Measurements from ENCODE around the gene MCM3AP.

MCM3AP gene

DNA sequence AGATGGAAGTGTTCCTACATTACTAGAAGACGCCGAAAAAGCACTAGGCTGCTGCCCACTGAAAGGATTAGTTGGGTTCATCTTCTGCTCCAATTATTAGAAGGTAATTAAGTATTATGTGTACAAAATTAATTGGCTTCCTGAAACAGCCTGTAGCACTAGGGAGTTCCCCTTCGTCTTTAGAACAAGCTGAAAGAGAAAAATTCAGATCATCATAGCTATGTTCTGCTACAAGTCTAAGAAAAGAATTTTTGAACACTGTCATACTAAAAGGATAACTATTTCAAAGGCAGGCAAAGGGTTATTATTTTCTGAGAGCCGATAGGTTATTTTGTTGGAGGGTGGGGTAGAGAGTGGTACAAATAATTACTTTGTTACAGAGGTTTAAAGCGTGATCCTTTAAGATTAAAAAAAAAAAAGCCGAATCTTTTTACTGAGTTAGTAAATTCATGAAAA is at the start of gene MCM3AP:
MCM3AP (minus strand) TSS at position 406 of the 456 bp plus-strand sequence; CDS start at position 81, 325 bp downstream.
- DNase-seq, result no peak

DNA sequence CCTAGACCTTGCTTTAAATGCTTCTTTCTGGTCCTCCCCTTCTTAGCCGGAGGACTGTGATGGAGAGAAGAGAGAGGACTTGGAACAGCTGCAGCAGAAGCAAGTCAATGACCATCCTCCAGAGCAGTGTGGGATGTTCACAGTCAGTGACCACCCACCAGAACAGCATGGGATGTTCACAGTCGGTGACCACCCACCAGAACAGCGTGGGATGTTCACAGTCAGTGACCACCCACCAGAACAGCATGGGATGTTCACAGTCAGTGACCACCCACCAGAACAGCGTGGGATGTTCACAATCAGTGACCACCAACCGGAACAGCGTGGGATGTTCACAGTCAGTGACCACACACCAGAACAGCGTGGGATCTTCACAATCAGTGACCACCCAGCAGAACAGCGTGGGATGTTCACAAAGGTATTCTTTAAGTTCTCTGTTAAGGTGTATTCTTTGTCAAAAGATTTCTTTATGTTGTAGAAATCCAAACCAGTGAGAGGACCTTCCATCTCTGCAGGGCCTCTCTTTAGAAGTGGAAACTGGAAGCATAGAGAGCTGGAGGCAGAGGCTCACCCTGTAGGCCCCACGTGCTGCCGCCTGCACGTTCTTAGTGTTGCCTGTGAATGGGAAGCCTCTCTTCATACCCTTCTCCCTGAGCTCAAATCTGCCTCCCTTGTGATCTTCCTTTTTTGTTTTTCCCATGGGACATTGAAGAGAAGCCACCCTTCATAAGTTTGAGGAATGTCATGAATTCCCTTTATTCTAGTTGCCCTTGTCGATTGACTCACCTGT is 49.1 kb upstream of the MCM3AP start:
- no peak for DNase-seq

DNA sequence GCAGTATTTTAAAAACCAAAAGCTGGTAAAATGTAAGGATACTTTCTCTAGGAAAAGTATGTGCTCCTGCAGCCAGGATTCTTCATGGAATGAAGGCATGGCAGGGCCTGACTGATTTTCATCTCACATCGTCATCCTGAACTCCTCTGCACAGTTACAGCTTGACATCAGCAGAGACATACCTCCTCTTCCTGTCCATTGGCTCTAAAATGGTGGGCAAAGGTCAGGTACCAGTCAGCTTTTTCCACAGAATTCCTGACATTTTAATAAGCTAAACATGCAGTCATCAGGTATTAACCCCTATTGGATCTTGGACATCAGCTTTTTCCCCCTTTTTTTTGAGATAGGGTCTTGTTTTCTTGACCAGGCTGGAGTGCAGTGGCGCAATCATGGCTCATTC is 44.4 kb upstream of the MCM3AP start:
- no peak for DNase-seq

GRCh38 chr21:46328151-46328550 is 42.7 kb upstream of the MCM3AP start:
- no peak for DNase-seq

DNA sequence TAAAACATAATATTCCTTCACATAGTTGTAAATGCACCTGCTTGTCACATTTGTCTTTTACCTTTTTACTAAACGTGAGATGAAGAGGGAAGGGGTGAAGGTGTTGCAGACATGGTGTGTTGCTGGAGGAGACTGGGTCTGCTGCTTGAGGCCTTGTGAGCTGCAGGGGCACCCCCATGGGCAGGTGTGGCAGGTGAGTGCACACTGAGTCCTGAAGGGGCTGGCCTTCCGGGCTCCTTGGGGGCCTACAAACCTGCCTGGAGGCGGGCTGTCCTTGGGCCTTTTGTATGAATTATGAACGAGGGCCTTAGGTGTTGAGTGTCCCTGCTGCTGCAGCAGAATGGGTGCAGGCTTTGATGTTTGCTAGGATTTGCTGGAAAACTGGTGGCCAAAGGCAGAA is 42.3 kb upstream of the MCM3AP start:
- DNase-seq, result no peak

DNA sequence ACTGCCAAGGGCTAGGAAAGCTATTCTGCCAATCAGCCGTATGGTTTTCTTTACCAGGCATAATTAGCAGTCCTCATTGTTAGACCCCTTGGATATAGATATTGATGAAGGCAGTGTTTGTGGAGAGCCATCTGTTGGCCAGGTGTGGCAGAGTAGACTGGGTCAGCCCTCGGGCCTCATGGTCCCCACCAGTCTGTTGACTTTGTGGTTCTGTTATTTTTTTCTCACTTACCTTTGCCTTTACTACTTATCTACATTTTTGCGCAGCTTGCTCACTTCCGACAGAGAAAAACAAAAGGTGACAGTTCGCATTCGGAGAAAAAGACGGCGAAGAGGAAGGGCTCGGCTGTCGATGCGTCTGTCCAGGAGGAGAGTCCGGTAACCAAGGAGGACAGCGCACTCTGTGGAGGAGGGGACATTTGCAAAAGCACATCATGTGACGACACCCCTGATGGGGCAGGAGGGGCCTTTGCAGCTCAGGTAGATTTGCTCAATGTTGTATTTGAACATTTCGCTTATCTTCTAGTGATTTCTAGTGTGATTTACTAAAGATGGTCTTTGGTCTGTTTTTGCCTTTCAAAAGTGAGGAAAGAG is 40.8 kb upstream of the MCM3AP start:
- no peak for DNase-seq

DNA sequence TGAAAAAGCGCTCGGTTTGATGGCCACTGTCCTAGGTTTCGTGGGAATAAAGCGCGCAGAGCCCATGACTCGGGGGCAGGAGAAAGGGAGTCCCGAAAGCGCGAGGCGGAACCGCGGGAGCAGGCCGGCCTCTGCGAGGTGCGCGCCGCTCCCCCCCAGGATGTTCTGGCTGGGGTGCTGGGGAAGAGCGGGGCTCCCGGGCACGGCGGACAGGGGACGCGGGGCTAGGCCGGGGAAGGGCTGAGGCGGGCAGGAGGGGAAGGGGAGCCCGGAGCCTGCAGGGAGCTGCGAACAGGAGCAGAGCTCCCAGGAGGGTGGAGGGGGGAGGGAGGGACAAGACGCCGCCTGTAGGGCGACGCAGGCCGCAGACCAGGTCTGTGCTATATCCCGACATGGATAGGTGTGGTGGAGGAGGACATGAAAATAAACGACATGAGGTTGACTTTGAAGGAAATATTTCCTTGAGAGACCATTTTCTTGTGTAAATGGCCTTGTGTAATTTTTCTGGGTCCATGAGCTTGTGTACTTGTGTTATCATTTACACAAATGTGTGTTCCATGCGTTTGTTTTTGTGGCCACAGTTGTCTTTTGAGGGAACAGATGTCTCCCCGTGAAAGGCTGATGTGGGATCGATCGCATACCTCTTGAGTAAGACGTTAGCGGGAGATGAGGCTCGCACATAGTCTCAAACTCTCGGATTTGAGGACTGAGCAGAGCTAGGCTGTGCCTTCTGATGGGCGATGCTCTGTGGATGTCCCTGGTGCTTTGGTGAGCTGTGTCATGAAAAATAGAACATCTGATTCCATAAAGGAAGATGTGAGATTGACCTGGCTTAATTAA is 39.9 kb upstream of the MCM3AP start:
- DNase-seq, result peak; percentile 36

DNA sequence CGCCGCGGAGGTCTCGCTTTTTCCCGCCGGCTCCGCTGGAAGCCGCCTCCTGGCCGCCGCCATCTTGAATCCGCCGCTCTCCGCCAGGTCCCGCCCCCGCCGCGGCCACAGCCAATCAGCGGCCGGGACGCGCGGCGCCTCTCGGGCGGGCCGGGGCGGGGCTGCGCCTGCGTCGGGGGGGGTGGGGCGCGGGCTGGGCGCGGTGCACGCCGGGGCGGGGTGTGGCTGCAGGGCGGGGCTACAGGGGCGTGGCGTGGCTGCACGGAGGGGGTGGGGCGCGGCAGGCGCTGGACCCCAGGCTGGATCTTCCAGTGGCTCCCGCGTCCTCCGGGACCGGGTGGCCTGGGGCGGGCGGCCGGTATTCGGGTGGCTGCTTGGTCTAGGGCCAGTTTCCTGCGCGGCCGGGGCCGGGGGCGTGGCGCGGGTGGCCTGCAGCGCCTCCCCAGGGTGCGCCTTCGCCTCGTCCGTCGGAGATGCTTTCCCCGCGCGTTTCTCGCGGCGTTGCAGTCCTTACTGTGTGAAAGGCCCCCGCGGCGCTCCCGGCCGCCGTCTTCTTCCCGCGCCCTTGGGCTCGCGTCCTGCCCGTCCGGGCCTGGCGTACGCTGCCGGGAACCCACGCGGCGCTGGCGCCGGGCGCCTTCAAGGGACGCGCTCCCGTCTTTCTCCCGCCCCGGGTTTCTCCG is 39.1 kb upstream of the MCM3AP start:
- DNase-seq, result peak; percentile 81

- DNase-seq, result peak; percentile 93
These were observed 38.4 kb upstream of the MCM3AP start, which contains the start of the genes C21orf58 and PCNT for GRCh38 chr21:46323710-46324389. TSS of gene C21orf58 (minus strand) at chr21:46323870. CDS start at chr21:46322738, 1,132 bp downstream. TSS of gene PCNT (plus strand) at chr21:46324156. CDS start at chr21:46324229, 73 bp downstream.

DNA sequence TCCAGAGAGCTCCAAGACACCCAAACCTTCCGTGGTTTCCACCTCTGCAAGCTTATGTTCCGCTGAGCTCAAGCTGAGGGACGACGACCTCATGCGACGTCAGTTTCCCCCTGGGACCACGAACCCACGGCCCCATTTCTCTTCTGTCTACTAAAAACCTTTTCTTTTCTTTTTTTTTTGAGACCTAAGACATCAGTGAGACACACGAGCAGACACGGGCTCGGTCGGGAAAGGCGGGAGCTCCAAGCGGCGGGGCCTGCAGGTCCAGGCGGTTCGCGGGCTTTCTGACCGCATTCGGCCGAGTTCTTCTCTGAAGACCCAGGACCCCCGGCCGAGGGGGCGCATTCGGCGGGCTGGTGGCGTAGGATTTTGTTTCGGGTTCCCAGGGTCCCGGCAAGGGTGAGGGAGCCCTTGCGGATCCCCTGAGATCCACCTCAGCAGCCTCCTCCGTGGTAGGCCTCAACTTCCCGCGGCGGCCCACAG is 37.9 kb upstream of the MCM3AP start:
- DNase-seq, result no peak

GRCh38 chr21:46322351-46323226 is 37.2 kb upstream of the MCM3AP start:
- no peak for DNase-seq

DNA sequence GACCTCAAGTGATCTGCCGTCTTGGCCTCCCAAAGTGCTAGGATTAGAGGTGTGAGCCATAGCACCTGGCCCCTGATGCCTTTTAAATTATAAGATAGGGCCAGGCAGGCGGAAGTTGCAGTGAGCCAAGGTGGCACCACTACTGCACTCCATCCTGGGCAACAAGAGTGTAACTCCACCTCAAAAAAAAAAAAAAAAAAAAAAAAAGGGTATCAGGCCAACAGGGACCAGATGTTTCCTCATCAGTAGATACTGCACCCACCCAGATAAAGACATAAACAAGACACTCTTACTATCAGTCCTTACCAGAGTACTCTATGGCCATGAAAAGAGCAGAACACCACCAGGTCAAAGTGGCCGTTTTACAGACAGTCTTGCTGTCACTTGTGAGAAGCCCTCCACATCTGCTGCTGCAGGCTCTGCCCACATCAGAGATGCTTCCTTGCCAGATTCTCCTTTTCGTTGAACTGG is 35.0 kb upstream of the MCM3AP start:
- DNase-seq, result no peak

DNA sequence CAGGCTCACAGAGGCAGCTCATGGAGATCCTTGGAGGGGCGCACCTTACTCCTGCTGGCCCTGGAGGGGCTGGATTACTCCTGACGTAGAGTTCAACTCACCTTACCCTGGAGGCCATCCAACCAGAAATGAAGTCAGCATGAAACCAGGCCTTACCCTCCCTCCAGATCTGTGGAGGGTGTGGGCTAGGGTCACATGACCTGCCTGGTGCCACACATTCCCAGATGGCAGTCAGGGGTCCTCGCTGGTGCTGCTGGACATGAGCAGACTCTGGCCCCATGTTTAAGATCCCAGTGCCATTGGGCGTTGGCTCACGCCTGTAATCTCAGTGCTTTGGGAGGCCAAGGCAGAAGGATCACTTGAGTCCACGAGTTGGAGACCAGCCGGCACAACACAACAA is 33.8 kb upstream of the MCM3AP start:
- no peak for DNase-seq

- DNase-seq, result no peak
These were observed 33.0 kb upstream of the MCM3AP start for GRCh38 chr21:46318464-46318845.

DNA sequence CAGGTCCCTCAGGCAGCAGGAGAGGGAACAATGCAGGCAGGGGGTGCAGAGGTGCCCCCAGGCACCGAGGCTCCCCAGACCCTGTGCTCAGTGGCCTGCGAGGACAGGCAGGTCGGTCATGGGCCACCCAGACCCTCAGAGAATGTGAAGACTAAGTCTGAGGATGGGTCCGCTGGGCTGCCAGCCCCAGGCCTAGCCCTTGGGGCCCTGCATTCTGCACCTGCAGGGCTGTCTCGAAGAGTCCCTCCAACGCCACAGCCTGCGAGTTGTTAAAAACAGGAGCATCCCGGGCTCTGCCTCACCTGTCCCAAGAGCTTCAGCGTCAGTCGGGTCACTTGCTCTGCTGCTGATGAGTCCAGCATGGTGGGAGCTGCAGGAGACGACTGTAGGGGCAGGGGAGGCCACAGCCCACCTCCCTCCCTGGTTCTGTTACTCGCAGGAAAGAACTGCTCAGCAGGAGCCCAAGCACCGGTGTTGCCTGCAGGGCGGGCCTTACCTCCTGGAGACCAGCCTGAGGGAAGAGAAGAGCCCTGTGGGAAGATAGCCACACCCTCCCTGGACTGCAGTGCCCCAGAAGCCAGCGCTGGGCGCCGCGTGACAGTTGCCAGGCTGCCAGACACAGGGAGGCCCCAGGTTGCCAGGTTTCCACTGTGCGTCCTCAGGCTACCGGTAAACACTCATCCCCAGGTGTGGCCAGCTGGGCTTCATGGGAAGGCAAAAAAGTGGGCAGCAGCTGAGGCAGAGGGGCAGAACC is 32.5 kb upstream of the MCM3AP start:
- no peak for DNase-seq

DNA sequence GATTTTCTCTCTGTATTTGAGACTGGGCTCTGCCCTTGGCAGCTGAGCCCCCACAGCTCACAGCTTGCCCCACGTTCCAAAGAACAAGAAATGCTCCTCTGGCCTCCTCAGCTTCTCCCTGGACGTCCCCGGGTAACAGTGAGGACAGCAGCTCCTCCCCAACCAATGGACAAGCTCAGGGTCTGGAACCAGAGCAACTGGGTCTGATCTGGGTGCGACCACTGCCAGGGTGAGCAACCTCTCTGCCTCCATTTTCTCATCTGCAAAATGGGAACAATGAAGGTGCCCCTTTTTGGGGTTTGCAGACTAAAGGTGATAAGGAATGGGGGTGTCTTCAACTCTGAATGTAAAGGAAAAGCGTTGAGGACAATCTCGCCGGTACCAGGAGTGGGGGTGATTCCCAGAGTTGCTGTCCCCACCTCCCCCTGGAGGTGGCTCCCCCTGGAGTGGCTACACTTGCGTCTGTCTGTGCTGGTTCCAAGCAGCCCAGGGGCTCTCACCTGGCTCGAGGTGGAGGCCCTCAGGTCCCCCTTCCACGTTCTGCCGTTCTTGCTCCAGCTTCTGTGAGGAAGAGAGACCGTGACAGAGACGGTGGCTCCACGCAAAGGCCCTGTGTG is 31.4 kb upstream of the MCM3AP start:
- no peak for DNase-seq

DNA sequence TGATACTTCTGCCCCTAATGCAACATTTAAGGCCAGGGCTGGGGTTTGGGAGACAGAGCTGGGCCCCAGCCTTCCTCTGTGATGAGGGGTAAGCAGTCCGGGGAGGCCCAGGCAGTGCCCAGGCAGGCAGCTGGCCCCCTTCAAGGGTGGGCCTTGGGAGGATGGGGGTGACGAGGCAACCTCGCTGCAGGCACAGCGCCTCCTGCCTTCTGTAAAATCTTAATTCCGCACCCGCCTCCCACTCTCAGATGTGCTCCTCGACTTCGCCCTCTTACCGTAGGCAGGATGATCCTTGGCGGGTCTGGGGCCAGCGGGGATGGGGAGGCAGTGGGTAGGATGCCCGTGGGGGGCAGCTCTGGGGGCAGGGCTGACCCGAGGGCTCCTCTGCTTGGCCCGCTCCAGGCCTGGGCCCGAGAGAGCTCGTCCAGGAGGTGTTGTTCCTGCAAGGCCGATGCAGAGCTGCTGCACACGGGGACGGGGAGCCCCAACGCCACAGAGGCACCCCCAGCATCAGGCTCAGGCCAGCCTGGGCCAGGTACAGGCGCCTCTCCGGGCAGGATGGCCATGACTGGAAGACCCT is 29.1 kb upstream of the MCM3AP start:
- DNase-seq, result no peak

GRCh38 chr21:46312949-46313348 is 27.5 kb upstream of the MCM3AP start:
- no peak for DNase-seq

- no peak for DNase-seq
These were observed 26.2 kb upstream of the MCM3AP start for GRCh38 chr21:46311568-46311967.

All from NCI-H2227 treated with DMSO at 0.1 percent for 48 hours (cell line).